ENCODE measurements around the gene MCEMP1.
"Not testable (repeated sequence)": the region's sequence is repeated elsewhere in the genome, so short reads cannot be mapped to it uniquely, and the experiment has no call there.

Gene MCEMP1

DNA sequence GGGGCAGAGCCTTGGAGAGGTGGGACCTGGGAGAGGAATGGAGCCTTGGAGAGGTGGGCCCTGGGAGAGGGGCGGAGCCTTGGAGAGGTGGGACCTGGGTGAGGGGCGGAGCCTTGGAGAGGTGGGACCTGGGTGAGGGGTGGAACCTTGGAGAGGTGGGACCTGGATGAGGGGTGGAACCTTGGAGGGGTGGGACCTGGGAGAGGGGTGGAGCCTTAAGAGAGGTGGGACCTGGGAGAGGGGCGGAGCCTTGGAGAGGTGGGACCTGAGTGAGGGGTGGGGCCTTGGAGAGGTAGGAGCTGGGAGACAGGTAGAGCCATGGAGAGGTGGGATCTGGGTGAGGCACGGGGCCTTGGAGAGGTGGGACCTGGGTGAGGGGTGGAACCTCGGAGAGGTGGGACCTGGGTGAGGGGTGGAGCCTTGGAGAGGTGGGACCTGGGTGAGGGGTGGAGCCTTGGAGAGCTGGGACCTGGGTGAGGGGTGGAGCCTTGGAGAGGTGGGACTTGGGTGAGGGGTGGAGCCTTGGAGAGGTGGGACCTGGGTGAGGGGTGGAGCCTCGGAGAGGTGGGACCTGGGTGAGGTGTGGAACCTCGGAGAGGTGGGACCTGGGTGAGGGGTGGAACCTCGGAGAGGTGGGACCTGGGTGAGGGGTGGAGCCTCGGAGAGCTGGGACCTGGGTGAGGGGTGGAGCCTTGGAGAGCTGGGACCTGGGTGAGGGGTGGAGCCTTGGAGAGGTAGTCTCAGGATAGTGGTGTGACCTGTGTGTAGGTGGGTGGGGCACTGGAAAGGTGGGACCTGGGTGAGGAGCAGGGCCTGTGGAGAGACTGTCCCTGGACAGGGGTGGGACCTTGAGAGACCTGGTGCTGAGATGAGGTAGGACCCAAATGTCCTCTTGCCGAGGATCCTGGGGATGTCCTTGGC, 33.0 kb upstream of the MCEMP1 start:
- not testable (repeated sequence) for DNase-seq

DNA sequence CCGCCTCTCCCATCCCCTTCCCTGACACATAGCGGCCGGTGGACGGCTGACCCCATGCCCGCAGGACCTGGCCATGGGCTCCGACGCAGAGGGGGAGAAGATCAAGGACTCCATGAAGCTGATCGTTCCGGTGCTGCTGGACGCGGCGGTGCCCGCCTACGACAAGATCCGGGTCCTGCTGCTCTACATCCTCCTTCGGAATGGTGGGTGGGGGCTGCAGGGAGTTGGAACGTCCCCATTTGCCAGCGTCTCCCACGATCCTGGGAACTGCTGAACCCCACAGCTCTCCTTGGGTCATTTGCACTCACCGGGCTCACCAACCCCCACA, 32.4 kb upstream of the MCEMP1 start:
- DNase-seq: no peak

- no peak for DNase-seq
These were observed 31.7 kb upstream of the MCEMP1 start for GRCh38 chr19:7645163-7645562.

DNA sequence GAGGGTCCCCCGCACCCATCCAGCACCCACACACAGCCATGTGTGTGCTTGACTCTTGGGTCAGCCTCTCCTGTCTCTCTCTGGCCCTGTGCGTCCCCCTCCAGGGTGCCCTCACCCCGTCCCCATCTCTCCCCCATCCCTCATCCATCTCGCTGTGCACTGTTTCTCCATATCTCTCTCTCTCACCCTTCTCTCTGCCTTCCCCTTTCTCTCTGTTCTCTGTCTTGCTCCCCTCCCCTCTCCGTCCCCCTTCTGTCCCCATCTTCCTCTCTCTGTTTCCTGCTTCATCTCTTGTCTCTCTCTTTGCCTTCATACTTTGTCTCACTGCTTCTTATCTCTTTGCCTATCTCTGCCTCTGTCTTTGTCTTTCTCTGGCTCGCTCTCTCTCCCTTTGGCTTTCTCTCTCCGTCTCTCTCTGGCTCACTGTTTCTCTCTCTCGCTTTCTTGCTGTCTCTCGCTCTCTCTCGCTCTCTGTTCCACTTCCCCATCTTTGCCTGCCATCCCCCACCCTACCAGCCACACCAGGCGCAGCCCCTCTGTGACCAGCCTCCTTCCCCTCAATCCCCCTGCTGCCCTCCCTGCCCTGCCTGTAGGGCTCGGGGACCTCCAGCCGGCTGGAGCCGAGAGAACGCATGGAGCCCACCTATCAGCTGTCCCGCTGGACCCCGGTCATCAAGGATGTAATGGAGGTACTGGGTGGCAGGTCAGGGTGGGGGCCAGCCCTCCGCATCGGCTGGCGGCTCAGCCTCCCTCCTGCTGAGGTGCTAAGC, 31.0 kb upstream of the MCEMP1 start:
- no peak for DNase-seq

DNA sequence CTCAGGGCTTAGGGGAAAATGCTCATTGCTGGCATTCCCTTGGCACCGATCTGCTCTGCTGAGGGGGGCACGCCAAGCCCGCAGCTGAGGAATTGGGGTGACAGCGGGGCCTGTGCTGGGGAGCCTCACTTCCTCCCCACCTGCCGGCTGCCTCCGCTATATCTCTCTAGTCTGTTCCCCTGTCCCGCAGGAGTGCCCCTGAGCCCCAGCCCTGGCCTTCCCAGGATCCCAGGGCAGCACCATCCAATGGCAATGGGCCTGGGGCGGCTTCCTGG, 30.5 kb upstream of the MCEMP1 start:
- DNase-seq: no peak

GRCh38 chr19:7647156-7647555, 29.7 kb upstream of the MCEMP1 start:
- no peak for DNase-seq

DNA sequence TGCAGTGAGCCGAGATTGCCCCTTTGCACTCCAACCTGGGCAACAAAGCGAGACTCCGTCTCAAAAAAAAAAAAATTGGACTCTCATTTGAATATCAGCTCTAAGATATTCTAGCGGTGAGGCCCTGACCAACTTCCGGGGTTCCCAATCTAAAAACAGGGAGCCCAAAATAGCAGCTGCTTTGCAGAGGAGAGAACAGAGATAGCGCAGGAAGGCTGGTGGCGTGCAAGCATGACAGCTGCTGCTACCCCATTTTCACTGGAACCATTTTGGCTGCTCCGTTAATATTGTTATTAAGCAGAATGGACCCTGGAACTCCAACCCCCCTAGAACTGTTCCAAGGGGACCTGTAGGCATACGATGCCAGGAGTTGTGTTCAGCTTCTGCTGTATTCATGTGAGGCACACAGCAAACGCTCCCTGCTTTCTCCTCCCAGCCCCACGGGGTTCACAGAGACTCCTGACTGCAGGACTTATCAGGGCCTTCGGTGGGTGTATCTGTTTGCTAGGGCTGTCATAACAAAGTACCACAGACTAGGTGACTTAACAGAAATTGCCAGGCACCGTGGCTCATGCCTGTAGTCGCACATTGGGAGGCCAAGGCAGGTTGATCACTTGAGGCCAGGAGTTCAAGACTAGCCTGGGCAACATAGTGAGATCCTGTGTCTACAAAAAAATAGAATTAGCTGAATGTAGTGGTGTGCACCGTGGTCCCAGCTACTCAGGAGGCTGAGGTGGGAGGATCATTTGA, 28.4 kb upstream of the MCEMP1 start:
- DNase-seq: no peak

DNA sequence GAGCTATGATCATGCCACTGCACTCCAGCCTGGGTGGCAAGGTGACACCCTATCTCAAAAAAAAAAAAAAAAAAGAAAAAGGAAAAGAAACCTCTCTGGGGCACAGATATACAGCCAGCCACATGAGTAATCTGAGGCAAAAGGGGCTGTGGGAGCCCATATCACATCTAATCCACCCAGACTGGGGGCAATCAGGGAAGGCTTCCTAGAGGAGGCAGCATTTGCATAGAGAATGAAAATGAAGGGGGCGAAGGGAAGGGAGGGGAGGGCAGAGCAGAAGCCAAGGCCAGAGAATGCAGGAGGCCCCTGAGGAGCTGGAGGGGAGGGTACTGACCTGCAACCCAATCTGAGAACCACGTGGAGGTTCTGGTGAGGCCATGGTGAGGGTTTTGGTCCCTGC, 26.7 kb upstream of the MCEMP1 start:
- DNase-seq: no peak

DNA sequence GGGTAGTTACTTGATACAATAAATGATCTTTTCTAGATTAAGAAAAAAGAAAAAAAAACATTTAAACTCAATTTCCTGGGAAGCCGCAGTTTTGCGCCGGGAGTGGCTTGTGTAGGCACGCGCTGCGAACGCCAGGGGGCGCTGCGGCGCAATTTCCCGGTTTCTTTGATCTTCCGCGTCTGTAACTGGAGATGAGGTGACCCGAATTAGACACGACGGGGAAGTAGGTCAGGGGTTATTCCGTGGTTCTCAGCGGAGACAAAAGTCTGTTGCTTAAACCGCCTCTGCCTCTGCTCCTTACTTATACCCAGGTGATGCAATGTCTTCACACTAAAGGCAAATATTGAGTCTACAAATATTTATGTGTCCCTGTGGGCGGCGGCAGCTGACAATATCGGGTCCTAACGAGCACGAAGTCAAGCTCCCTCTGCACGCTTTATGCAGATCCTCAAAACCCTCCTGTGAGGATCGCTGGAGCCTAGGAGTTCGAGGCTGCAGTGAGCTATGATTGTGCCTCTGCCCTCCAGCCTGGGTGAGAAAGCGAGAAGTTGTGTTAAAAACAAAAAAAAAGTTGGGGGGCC, 24.7 kb upstream of the MCEMP1 start:
- peak; percentile 91 for DNase-seq

DNA sequence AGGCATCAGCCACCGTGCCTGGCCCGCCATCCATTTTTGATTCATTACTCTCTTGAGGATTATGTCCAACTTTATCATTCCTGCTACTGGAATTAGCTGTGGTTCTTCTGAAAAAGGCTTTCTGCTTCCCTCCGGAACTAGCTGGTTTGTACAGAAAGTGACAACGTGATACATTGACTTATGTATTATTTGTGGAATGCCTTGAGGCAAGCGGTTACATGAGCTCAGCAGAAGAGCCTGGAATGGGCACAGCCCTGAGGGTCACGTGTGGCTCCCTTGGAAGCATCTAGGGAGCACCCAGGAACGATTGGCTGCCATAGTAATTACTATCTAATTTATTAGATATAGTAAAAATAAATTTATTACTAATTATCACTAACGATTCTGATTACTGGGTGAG, 22.5 kb upstream of the MCEMP1 start:
- no peak for DNase-seq

GRCh38 chr19:7655581-7655980, 21.3 kb upstream of the MCEMP1 start:
- no peak for DNase-seq

- no peak for DNase-seq
These were observed 19.6 kb upstream of the MCEMP1 start for GRCh38 chr19:7657131-7657751.

- DNase-seq: no peak
These were observed 18.6 kb upstream of the MCEMP1 start for GRCh38 chr19:7658219-7658686.

DNA sequence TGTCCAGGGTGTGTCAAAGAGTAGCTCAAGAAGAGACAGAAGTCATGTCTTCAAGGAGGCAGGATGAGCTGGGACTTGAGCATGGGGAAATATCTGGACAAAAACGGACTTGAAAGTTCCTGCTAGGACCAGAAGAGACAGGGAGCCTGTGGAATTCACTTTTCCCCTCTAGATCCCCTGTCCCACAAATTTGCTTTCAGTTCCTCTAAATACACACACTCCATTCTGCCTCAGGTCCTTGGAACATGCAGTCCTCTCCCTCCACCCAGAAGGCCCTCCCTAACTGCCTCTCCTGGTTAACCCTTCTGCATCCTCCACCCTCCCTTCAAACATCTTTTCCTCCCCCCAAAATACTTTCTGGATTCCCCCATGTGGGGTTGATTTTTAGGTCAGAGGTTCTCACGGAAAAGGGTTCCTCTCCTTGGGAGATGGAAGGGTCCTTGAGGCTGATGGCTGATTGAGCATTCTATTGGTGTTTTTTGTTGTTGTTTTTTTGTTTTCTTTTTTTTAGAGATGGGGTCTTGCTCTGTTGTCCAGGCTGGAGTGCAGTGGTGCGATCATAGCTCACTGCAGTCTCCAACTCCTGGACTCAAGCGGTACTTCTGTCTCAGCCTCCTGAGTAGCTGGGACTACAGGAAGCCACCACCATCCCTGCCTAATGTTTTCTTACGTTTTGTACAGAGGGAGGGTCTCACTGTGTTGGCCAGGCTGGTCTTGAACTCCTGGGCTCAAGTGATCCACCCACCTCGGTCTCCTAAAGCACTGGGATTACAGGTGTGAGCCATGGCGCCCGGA, 14.9 kb upstream of the MCEMP1 start:
- no peak for DNase-seq

- no peak for DNase-seq
These were observed 14.2 kb upstream of the MCEMP1 start for GRCh38 chr19:7662657-7663056.

DNA sequence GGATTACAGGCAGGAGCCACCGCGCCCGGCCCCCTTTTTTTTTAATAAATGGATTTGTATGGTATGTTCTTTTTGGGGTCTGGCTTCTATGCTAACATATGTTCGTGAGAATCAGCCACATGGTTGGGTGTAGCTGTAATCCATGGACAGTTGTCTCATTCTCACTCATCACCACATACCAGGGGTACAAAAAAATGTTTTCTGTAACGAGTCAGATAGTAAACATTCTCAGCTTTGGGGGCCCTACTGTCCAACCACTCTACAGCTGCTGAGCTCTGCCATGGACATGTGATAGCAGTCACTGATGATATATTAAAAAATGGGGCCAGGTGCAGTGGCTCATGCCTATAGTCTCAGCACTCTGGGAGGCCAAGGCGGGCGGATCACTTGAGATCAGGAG, 13.2 kb upstream of the MCEMP1 start:
- DNase-seq: no peak

DNA sequence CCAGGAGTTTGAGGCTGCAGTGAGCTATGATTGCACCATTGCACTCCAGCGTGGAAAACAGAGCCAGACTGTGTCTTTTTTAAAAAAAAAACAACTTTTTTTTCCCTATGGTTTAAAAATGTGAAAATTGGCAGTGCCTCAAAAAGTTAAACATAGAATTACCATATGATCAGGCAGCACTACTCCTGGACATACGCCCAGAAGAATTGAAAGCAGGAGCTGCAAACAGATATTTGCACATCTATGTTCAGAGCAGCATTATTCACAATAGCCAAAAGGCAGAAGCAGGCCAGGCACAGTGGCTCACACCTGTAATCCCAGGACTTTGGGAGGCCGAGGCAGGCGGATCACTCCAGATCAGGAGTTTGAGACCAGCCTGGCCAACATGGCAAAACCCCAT, 11.8 kb upstream of the MCEMP1 start:
- DNase-seq: no peak

GRCh38 chr19:7668842-7669241, 8.0 kb upstream of the MCEMP1 start, which contains the start of gene RETN:
Gene RETN, plus strand, starts transcription at chr19:7669049. Its CDS starts 278 bp downstream, at chr19:7669327.
- DNase-seq: no peak

DNA sequence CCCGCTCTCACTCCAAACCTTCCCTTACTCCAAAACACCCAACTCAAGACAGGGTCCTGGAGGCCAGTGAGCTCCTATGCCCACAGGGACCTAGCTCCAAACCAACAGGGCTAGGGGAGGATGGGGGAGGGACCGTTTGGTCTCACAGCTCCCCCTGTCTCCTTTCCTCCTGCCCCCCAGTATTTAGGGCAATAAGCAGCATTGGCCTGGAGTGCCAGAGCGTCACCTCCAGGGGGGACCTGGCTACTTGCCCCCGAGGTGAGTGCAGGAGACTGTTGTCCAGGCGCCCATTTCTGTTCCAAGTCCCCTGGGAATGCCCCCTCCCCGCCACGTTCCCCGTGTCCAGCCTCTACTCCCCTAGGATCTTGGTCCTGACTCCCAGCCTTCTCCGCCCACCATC, 7.2 kb upstream of the MCEMP1 start:
- DNase-seq: no peak

- no peak for DNase-seq
These were observed 6.6 kb upstream of the MCEMP1 start for GRCh38 chr19:7670150-7670783.

- DNase-seq: no peak
These were observed 6.1 kb upstream of the MCEMP1 start for GRCh38 chr19:7670790-7671189.
